DND-41 (cell line): Measurements from ENCODE around the gene PDE4B.

Experiments
- EZH2 ChIP-seq: IDR thresholded peaks from 3 replicates; pipeline ENCODE4 v1.6.1; 2012; ENCODE audit warnings: borderline replicate concordance, low read depth, mild to moderate bottlenecking, moderate library complexity, low read length, inconsistent platforms; ENCODE audit not compliant: severe bottlenecking
- TF ChIP-seq, protein P1 (sequence below): IDR thresholded peaks from 2 replicates; pipeline ENCODE4 v1.5.1; 2012; ENCODE audit warnings: borderline replicate concordance, low read length, moderate library complexity, mild to moderate bottlenecking; ENCODE audit not compliant: poor library complexity, severe bottlenecking; ENCODE audit errors: extremely low read depth

- TF ChIP-seq, protein P1, sequence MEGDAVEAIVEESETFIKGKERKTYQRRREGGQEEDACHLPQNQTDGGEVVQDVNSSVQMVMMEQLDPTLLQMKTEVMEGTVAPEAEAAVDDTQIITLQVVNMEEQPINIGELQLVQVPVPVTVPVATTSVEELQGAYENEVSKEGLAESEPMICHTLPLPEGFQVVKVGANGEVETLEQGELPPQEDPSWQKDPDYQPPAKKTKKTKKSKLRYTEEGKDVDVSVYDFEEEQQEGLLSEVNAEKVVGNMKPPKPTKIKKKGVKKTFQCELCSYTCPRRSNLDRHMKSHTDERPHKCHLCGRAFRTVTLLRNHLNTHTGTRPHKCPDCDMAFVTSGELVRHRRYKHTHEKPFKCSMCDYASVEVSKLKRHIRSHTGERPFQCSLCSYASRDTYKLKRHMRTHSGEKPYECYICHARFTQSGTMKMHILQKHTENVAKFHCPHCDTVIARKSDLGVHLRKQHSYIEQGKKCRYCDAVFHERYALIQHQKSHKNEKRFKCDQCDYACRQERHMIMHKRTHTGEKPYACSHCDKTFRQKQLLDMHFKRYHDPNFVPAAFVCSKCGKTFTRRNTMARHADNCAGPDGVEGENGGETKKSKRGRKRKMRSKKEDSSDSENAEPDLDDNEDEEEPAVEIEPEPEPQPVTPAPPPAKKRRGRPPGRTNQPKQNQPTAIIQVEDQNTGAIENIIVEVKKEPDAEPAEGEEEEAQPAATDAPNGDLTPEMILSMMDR = no peak
- TF ChIP-seq EZH2 = no peak
Observed at GRCh38 chr1:66048011-66048410, 255.3 kb downstream of the PDE4B start.
